Neural progenitor cell (in vitro differentiated cells): Measurements from ENCODE around the gene SPON1. TPM values are rescaled to one million over a fixed set of nuclear protein-coding genes. Genes with fewer than 3 reads are reported as not detected.

Source experiments
- DNase-seq: peaks from one replicate; pipeline ENCODE4 v3.0.0-alpha.2; 2016; ENCODE audit warnings: low spot score
- H2AFZ ChIP-seq: fragments of 200-600 bp; sonication (generic); replicated peaks from 2 replicates; pipeline ENCODE4 v1.6.1; 2016; ENCODE audit warnings: antibody characterized with exemption
- H3F3A ChIP-seq: fragments of 200-600 bp; sonication (generic); 2 replicates; pipeline ENCODE4 v1.6.1; 2016; ENCODE audit warnings: antibody characterized with exemption, low read depth
- H3K27ac ChIP-seq: fragments of 200-600 bp; sonication (generic); 2 replicates; pipeline ENCODE4 v1.5.1; 2016; ENCODE audit warnings: mild to moderate bottlenecking
- H3K27me3 ChIP-seq: fragments of 200-600 bp; sonication (generic); 2 replicates; pipeline ENCODE4 v1.6.1; 2016; ENCODE audit warnings: mild to moderate bottlenecking, moderate library complexity
- H3K36me3 ChIP-seq: fragments of 200-600 bp; sonication (generic); 2 replicates; pipeline ENCODE4 v1.5.1; 2016
- H3K4me1 ChIP-seq: fragments of 200-600 bp; sonication (generic); 2 replicates; pipeline ENCODE4 v1.6.1; 2016; ENCODE audit warnings: mixed run types
- H3K4me2 ChIP-seq: fragments of 200-600 bp; sonication (generic); 2 replicates; pipeline ENCODE4 v1.6.1; 2016
- H3K4me3 ChIP-seq: fragments of 200-600 bp; sonication (generic); 2 replicates; pipeline ENCODE4 v1.5.1; 2016
- H3K79me2 ChIP-seq: fragments of 200-600 bp; sonication (generic); 2 replicates; pipeline ENCODE4 v1.6.1; 2016; ENCODE audit warnings: low read depth
- H3K9ac ChIP-seq: fragments of 200-600 bp; sonication (generic); 2 replicates; pipeline ENCODE4 v1.6.1; 2016
- H3K9me3 ChIP-seq: fragments of 200-600 bp; sonication (generic); 2 replicates; pipeline ENCODE4 v1.5.1; 2016; ENCODE audit warnings: low read depth
- H4K20me1 ChIP-seq: fragments of 200-600 bp; sonication (generic); 2 replicates; pipeline ENCODE4 v1.6.1; 2016; ENCODE audit warnings: low read depth
- H3K27ac Mint-ChIP-seq: 3 replicates; pipeline ENCODE4 v1.8.0; 2021; ENCODE audit warnings: mixed read lengths
- H3K27me3 Mint-ChIP-seq: 2 replicates; pipeline ENCODE4 v1.8.0; 2022; ENCODE audit warnings: low read depth, mild to moderate bottlenecking, inconsistent platforms, moderate library complexity, mixed read lengths; ENCODE audit not compliant: insufficient read depth
- H3K36me3 Mint-ChIP-seq: 3 replicates; pipeline ENCODE4 v1.8.0; 2021; ENCODE audit warnings: mixed read lengths
- H3K4me1 Mint-ChIP-seq: 3 replicates; pipeline ENCODE4 v1.8.0; 2021; ENCODE audit warnings: mixed read lengths
- H3K4me3 Mint-ChIP-seq: 3 replicates; pipeline ENCODE4 v1.8.0; 2021; ENCODE audit warnings: mild to moderate bottlenecking, moderate library complexity, mixed read lengths
- H3K9me3 Mint-ChIP-seq: 3 replicates; pipeline ENCODE4 v1.8.0; 2020; ENCODE audit warnings: mixed read lengths
- CTCF ChIP-seq: fragments of 200-600 bp; sonication (generic); IDR thresholded peaks from 2 replicates; pipeline ENCODE4 v1.5.1; 2017; ENCODE audit warnings: antibody characterized with exemption, mild to moderate bottlenecking
- EZH2 ChIP-seq: fragments of 200-600 bp; sonication (generic); IDR thresholded peaks from 2 replicates; pipeline ENCODE4 v1.6.1; 2017; ENCODE audit warnings: antibody characterized with exemption, mild to moderate bottlenecking, moderate library complexity
- EZH2phosphoT487 ChIP-seq: fragments of 200-600 bp; sonication (generic); IDR thresholded peaks from 2 replicates; pipeline ENCODE4 v1.6.1; 2017; ENCODE audit warnings: antibody characterized with exemption
- total RNA-seq: library from RNA; depleted of rRNA; stranded (reverse); fragments of >200 nt; gene quantifications from 2 replicates; pipeline ENCODE4 v1.2.3, GENCODE V29; 2015; ENCODE audit warnings: low replicate concordance

SPON1 gene
- total RNA-seq, 1 donor from 2014 or later = 35.4 TPM

- H3K4me3 Mint-ChIP-seq = no peak overlapping the region
- no peaks in the 10 kb centered on the region for H3K79me2 ChIP-seq
- no peaks in the 10 kb centered on the region for H3K27me3 ChIP-seq
- H2AFZ ChIP-seq = no peak overlapping the region
- peaks cover 11% of the 10 kb centered on the region for H3K4me1 Mint-ChIP-seq
- H3K4me3 ChIP-seq = no peak overlapping the region
- no peaks in the 10 kb centered on the region for H3F3A ChIP-seq
- peaks cover 14% of the 10 kb centered on the region for H3K27me3 Mint-ChIP-seq
- no peak for TF ChIP-seq CTCF
- TF ChIP-seq EZH2 = no peak
- no peak for TF ChIP-seq EZH2phosphoT487
- H3K9me3 ChIP-seq = no peaks in the 10 kb centered on the region
- H4K20me1 ChIP-seq = no peaks in the 10 kb centered on the region
- no peaks in the 10 kb centered on the region for H3K36me3 ChIP-seq
- H3K9ac ChIP-seq = no peak overlapping the region
- H3K27ac Mint-ChIP-seq = no peak overlapping the region
- no peak overlapping the region for H3K27ac ChIP-seq
- H3K9me3 Mint-ChIP-seq = no peaks in the 10 kb centered on the region
- H3K4me2 ChIP-seq = no peak overlapping the region
- DNase-seq = no peak
- no peaks in the 10 kb centered on the region for H3K36me3 Mint-ChIP-seq
- peaks cover 4% of the 10 kb centered on the region for H3K4me1 ChIP-seq
Measured at GRCh38 chr11:14237444-14237961, 275.0 kb downstream of the SPON1 start.

GRCh38 chr11:14240221-14240620, 277.7 kb downstream of the SPON1 start:
- Histone ChIP-seq H3K27me3 (no peaks in the 10 kb centered on the region), H3K36me3 (no peaks in the 10 kb centered on the region), H3F3A (no peaks in the 10 kb centered on the region), H4K20me1 (no peaks in the 10 kb centered on the region), H3K9ac (no peak overlapping the region), H3K9me3 (no peaks in the 10 kb centered on the region), H3K79me2 (no peaks in the 10 kb centered on the region), H2AFZ (no peak overlapping the region), H3K4me1 (peaks cover 4% of the 10 kb centered on the region), H3K4me3 (no peak overlapping the region), H3K4me2 (no peak overlapping the region), H3K27ac (no peak overlapping the region)
- H3K27me3 Mint-ChIP-seq = peaks cover 11% of the 10 kb centered on the region
- H3K9me3 Mint-ChIP-seq = no peaks in the 10 kb centered on the region
- peaks cover 11% of the 10 kb centered on the region for H3K4me1 Mint-ChIP-seq
- H3K4me3 Mint-ChIP-seq = no peak overlapping the region
- no peaks in the 10 kb centered on the region for H3K36me3 Mint-ChIP-seq
- no peak overlapping the region for H3K27ac Mint-ChIP-seq
- no peak for DNase-seq
- TF ChIP-seq CTCF (no peak), EZH2phosphoT487 (no peak), EZH2 (no peak)

GRCh38 chr11:14240951-14241350, 278.4 kb downstream of the SPON1 start:
- H3K27ac ChIP-seq = no peak overlapping the region
- Mint-ChIP-seq H3K4me1 (peaks cover 7% of the 10 kb centered on the region), H3K27ac (no peak overlapping the region), H3K4me3 (no peak overlapping the region), H3K9me3 (no peaks in the 10 kb centered on the region), H3K27me3 (peaks cover 11% of the 10 kb centered on the region), H3K36me3 (no peaks in the 10 kb centered on the region)
- H3K79me2 ChIP-seq = no peaks in the 10 kb centered on the region
- H3K4me2 ChIP-seq = no peak overlapping the region
- no peaks in the 10 kb centered on the region for H3K9me3 ChIP-seq
- DNase-seq = no peak
- H3K4me1 ChIP-seq = peaks cover 4% of the 10 kb centered on the region
- no peak overlapping the region for H3K4me3 ChIP-seq
- H3K36me3 ChIP-seq = no peaks in the 10 kb centered on the region
- H3K9ac ChIP-seq = no peak overlapping the region
- no peaks in the 10 kb centered on the region for H4K20me1 ChIP-seq
- TF ChIP-seq CTCF = no peak
- no peak for TF ChIP-seq EZH2
- no peak for TF ChIP-seq EZH2phosphoT487
- no peak overlapping the region for H2AFZ ChIP-seq
- no peaks in the 10 kb centered on the region for H3K27me3 ChIP-seq
- H3F3A ChIP-seq = no peaks in the 10 kb centered on the region
